HL-60 (cell line): ENCODE data around the gene MRPL33.

Experiments used
- DNase-seq, 2 experiments: peaks; one replicate each; pipeline ENCODE4 v3.0.0-alpha.2; 2010 to 2020; ENCODE audit warnings: low read depth in 1 of 2, low spot score in 1 of 2
- H3K27ac ChIP-seq: fragments of 250-450 bp; sonication (Bioruptor Pico); replicated peaks from 2 replicates; pipeline ENCODE4 v1.5.1; 2020; ENCODE audit warnings: mild to moderate bottlenecking, moderate library complexity
- H3K27me3 ChIP-seq: fragments of 250-450 bp; sonication (Bioruptor Pico); 2 replicates; pipeline ENCODE4 v1.5.1; 2021; ENCODE audit warnings: mild to moderate bottlenecking, moderate library complexity; ENCODE audit not compliant: insufficient read depth, poor library complexity, severe bottlenecking
- H3K4me3 ChIP-seq: replicated peaks from 2 replicates; pipeline ENCODE4 v1.5.1; 2011; ENCODE audit warnings: mild to moderate bottlenecking, control low read depth, low read length; ENCODE audit not compliant: insufficient read depth
- CTCF ChIP-seq: IDR thresholded peaks from one replicate; pipeline ENCODE4 v1.5.1; 2011; ENCODE audit warnings: low read length, control low read depth, inconsistent platforms; ENCODE audit not compliant: insufficient read depth
- GABPA ChIP-seq: IDR thresholded peaks from 2 replicates; pipeline ENCODE4 v1.6.1; 2012; ENCODE audit warnings: low read depth
- POLR2AphosphoS5 ChIP-seq: IDR thresholded peaks from 2 replicates; pipeline ENCODE4 v1.6.1; 2012; ENCODE audit warnings: low read depth
- REST ChIP-seq: IDR thresholded peaks from 2 replicates; pipeline ENCODE4 v1.6.1; 2012; ENCODE audit warnings: low read depth; ENCODE audit not compliant: insufficient replicate concordance
- SPI1 ChIP-seq: IDR thresholded peaks from 2 replicates; pipeline ENCODE4 v1.6.1; 2012; ENCODE audit warnings: low read depth, mild to moderate bottlenecking, borderline replicate concordance

The MRPL33 gene

GRCh38 chr2:27724905-27725701, 46.4 kb upstream of the MRPL33 start:
- no peak overlapping the region for H3K27ac ChIP-seq
- H3K27me3 ChIP-seq = no peaks in the 10 kb centered on the region
- H3K4me3 ChIP-seq = no peak overlapping the region
- TF ChIP-seq GABPA (no peak), POLR2AphosphoS5 (no peak), SPI1 (no peak), REST (no peak), CTCF (no peak)
- DNase-seq = no peak

GRCh38 chr2:27727257-27727656, 44.3 kb upstream of the MRPL33 start:
- Histone ChIP-seq H3K4me3 (no peak overlapping the region), H3K27ac (no peak overlapping the region), H3K27me3 (no peaks in the 10 kb centered on the region)
- DNase-seq = peak; percentile 23 to 49
- TF ChIP-seq SPI1 (peak; percentile 74; the same call in 1 of the 2 replicates), POLR2AphosphoS5 (no peak)

- TF ChIP-seq GABPA (no peak), SPI1 (no peak), REST (no peak), POLR2AphosphoS5 (no peak), CTCF (no peak)
- H3K27me3 ChIP-seq = no peaks in the 10 kb centered on the region
- peak in 1 of 2 experiments; percentile 28 for DNase-seq
- H3K27ac ChIP-seq = no peak overlapping the region
- no peak overlapping the region for H3K4me3 ChIP-seq
Observed at GRCh38 chr2:27728081-27728858, 43.2 kb upstream of the MRPL33 start.

GRCh38 chr2:27729198-27729597, 42.3 kb upstream of the MRPL33 start:
- no peak for DNase-seq
- no peaks in the 10 kb centered on the region for H3K27me3 ChIP-seq
- no peak overlapping the region for H3K27ac ChIP-seq
- TF ChIP-seq POLR2AphosphoS5 (no peak), REST (no peak), CTCF (no peak), SPI1 (no peak), GABPA (no peak)
- H3K4me3 ChIP-seq = no peak overlapping the region
